Neural cell (in vitro differentiated cells): ENCODE results near the gene IL10RB. TPM values are rescaled to one million over a fixed set of nuclear protein-coding genes. Genes with fewer than 3 reads are reported as not detected.

Experiments used
- H2AFZ ChIP-seq: fragments of 200-600, 300-800 bp; sonication (generic), shearing (Covaris generic); 2 replicates; pipeline ENCODE4 v1.6.0; 2014; ENCODE audit warnings: low read depth, mild to moderate bottlenecking, antibody characterized with exemption, low read length, moderate library complexity
- H3F3A ChIP-seq: fragments of 200-600 bp; shearing (Covaris generic); 2 replicates; pipeline ENCODE4 v1.6.1; 2016; ENCODE audit warnings: mild to moderate bottlenecking, moderate library complexity, mixed read lengths, antibody characterized with exemption, low read length; ENCODE audit not compliant: insufficient read depth, poor library complexity, severe bottlenecking
- H3K27ac ChIP-seq: fragments of 200-600, 300-800 bp; sonication (generic), shearing (Covaris generic); 2 replicates; pipeline ENCODE4 v1.5.1; 2014; ENCODE audit warnings: mild to moderate bottlenecking, low read length, moderate library complexity
- H3K27me3 ChIP-seq: fragments of 300-800, 200-600 bp; sonication (generic), shearing (Covaris generic); 2 replicates; pipeline ENCODE4 v1.6.0; 2014; ENCODE audit warnings: mild to moderate bottlenecking, low read depth, low read length, moderate library complexity; ENCODE audit not compliant: insufficient read depth
- H3K36me3 ChIP-seq: fragments of 300-800, 200-600 bp; sonication (generic), shearing (Covaris generic); 2 replicates; pipeline ENCODE4 v1.5.1; 2014; ENCODE audit warnings: mild to moderate bottlenecking, antibody characterized with exemption, low read length, moderate library complexity; ENCODE audit not compliant: insufficient read depth
- H3K4me2 ChIP-seq: fragments of 300-800, 200-600 bp; sonication (generic), shearing (Covaris generic); 2 replicates; pipeline ENCODE4 v1.6.0; 2014; ENCODE audit warnings: mild to moderate bottlenecking, low read length
- H3K4me3 ChIP-seq: fragments of 300-800, 200-600 bp; sonication (generic), shearing (Covaris generic); 2 replicates; pipeline ENCODE4 v1.5.1; 2014; ENCODE audit warnings: mild to moderate bottlenecking, low read length, moderate library complexity
- H3K79me2 ChIP-seq: fragments of 200-600 bp; shearing (Covaris generic); replicated peaks from 2 replicates; pipeline ENCODE4 v1.6.0; 2014; ENCODE audit warnings: mild to moderate bottlenecking, low read length, moderate library complexity; ENCODE audit not compliant: insufficient read depth
- H3K9ac ChIP-seq: fragments of 300-800, 200-600 bp; sonication (generic), shearing (Covaris generic); 2 replicates; pipeline ENCODE4 v1.6.1; 2016; ENCODE audit warnings: mild to moderate bottlenecking, low read length, mixed read lengths
- H3K9me2 ChIP-seq: fragments of 200-600 bp; shearing (Covaris generic); 2 replicates; pipeline ENCODE4 v1.6.1; 2016; ENCODE audit warnings: mild to moderate bottlenecking, low read length, mixed read lengths; ENCODE audit not compliant: insufficient read depth
- H3K9me3 ChIP-seq: fragments of 200-600, 300-800 bp; sonication (generic), shearing (Covaris generic); 2 replicates; pipeline ENCODE4 v1.6.1; 2016; ENCODE audit warnings: mild to moderate bottlenecking, mixed run types, low read length, moderate library complexity, mixed read lengths
- H4K20me1 ChIP-seq: fragments of 200-600 bp; shearing (Covaris generic); 2 replicates; pipeline ENCODE4 v1.6.1; 2016; ENCODE audit warnings: mild to moderate bottlenecking, mixed run types; ENCODE audit not compliant: insufficient read depth
- EP300 ChIP-seq: fragments of 450-650 bp; conservative IDR thresholded peaks from 2 replicates; pipeline ENCODE4 v1.6.1; 2014; ENCODE audit warnings: antibody characterized with exemption, mild to moderate bottlenecking, moderate library complexity; ENCODE audit not compliant: poor library complexity, severe bottlenecking
- EZH2 ChIP-seq: fragments of 200-600, 300-800 bp; shearing (Covaris generic), sonication (generic); IDR thresholded peaks from 2 replicates; pipeline ENCODE4 v1.6.1; 2014; ENCODE audit warnings: antibody characterized with exemption, low read length, borderline replicate concordance, mild to moderate bottlenecking; ENCODE audit not compliant: insufficient read depth, poor library complexity, severe bottlenecking
- MXI1 ChIP-seq: fragments of 450-650 bp; conservative IDR thresholded peaks from 2 replicates; pipeline ENCODE4 v1.6.1; 2014; ENCODE audit warnings: antibody characterized with exemption, mild to moderate bottlenecking; ENCODE audit not compliant: poor library complexity, severe bottlenecking
- POLR2AphosphoS5 ChIP-seq: IDR thresholded peaks from 2 replicates; pipeline ENCODE4 v1.6.1; 2012
- RAD21 ChIP-seq: fragments of 450-650 bp; conservative IDR thresholded peaks from 2 replicates; pipeline ENCODE4 v1.6.1; 2014; ENCODE audit warnings: antibody characterized with exemption, mild to moderate bottlenecking, moderate library complexity
- REST ChIP-seq: IDR thresholded peaks from 2 replicates; pipeline ENCODE4 v1.6.1; 2012; ENCODE audit warnings: borderline replicate concordance
- SMC3 ChIP-seq: fragments of 450-650 bp; conservative IDR thresholded peaks from 2 replicates; pipeline ENCODE4 v1.6.1; 2014; ENCODE audit warnings: antibody characterized with exemption, mild to moderate bottlenecking, moderate library complexity; ENCODE audit not compliant: poor library complexity
- TAF1 ChIP-seq: IDR thresholded peaks from 2 replicates; pipeline ENCODE4 v1.6.1; 2012; ENCODE audit warnings: low read depth
- polyA plus RNA-seq: library from polyadenylated mRNA; depleted of rRNA; stranded (reverse); fragments of >200 nt; gene quantifications from 2 replicates; pipeline ENCODE4 v1.2.3, GENCODE V29; 2014
- TF ChIP-seq, protein P1 (sequence below): fragments of 450-650 bp; IDR thresholded peaks from 2 replicates; pipeline ENCODE4 v1.5.1; 2014; ENCODE audit warnings: antibody characterized with exemption, mild to moderate bottlenecking, moderate library complexity; ENCODE audit not compliant: poor library complexity, severe bottlenecking

IL10RB gene
- polyA plus RNA-seq, 1 donor from 2014 or later: 6.0 TPM

DNA sequence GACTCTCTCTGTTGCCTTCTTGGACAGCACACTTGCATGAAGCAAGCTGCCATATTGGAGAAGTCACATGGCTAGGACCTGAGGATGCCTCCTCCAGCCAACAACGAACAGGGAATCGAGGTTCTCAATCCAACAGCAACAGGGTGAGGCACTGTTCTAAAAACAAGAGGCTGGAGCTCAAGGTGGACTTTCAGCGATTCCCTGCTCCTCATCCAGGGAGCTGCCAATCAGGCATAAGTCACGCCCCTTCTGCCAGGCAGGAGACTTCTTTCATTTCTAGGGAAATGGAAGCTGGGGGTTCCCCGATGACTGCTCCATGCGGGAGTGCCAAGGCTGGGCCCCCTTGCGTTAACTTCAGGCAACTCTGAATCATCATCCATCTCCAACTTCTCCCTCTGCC, 35.9 kb downstream of the IL10RB start:
- no peak overlapping the region for H3K9ac ChIP-seq
- no peaks in the 10 kb centered on the region for H3K27me3 ChIP-seq
- TF ChIP-seq, protein P1, sequence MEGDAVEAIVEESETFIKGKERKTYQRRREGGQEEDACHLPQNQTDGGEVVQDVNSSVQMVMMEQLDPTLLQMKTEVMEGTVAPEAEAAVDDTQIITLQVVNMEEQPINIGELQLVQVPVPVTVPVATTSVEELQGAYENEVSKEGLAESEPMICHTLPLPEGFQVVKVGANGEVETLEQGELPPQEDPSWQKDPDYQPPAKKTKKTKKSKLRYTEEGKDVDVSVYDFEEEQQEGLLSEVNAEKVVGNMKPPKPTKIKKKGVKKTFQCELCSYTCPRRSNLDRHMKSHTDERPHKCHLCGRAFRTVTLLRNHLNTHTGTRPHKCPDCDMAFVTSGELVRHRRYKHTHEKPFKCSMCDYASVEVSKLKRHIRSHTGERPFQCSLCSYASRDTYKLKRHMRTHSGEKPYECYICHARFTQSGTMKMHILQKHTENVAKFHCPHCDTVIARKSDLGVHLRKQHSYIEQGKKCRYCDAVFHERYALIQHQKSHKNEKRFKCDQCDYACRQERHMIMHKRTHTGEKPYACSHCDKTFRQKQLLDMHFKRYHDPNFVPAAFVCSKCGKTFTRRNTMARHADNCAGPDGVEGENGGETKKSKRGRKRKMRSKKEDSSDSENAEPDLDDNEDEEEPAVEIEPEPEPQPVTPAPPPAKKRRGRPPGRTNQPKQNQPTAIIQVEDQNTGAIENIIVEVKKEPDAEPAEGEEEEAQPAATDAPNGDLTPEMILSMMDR: no peak
- TF ChIP-seq REST (no peak), TAF1 (no peak), MXI1 (no peak), POLR2AphosphoS5 (no peak), EP300 (no peak), SMC3 (no peak), RAD21 (no peak), EZH2 (no peak)
- H3K27ac ChIP-seq: no peak overlapping the region
- H3K9me2 ChIP-seq: no peaks in the 10 kb centered on the region
- H4K20me1 ChIP-seq: no peaks in the 10 kb centered on the region
- H3K9me3 ChIP-seq: no peaks in the 10 kb centered on the region
- no peak overlapping the region for H3K4me2 ChIP-seq
- H3F3A ChIP-seq: no peaks in the 10 kb centered on the region
- H3K36me3 ChIP-seq: no peaks in the 10 kb centered on the region
- H2AFZ ChIP-seq: no peak overlapping the region
- H3K79me2 ChIP-seq: no peaks in the 10 kb centered on the region
- H3K4me3 ChIP-seq: no peak overlapping the region

GRCh38 chr21:33302796-33303195, 36.6 kb downstream of the IL10RB start:
- no peaks in the 10 kb centered on the region for H3K9me3 ChIP-seq
- no peaks in the 10 kb centered on the region for H3K79me2 ChIP-seq
- TF ChIP-seq EZH2 (no peak), REST (no peak), SMC3 (no peak), RAD21 (no peak), EP300 (no peak), TAF1 (no peak), POLR2AphosphoS5 (no peak), MXI1 (no peak)
- TF ChIP-seq, protein P1: no peak
- H3K36me3 ChIP-seq: no peaks in the 10 kb centered on the region
- no peak overlapping the region for H3K4me2 ChIP-seq
- no peaks in the 10 kb centered on the region for H4K20me1 ChIP-seq
- H3K9me2 ChIP-seq: no peaks in the 10 kb centered on the region
- H3K4me3 ChIP-seq: no peak overlapping the region
- H3F3A ChIP-seq: no peaks in the 10 kb centered on the region
- no peak overlapping the region for H2AFZ ChIP-seq
- H3K9ac ChIP-seq: no peak overlapping the region
- no peak overlapping the region for H3K27ac ChIP-seq
- no peaks in the 10 kb centered on the region for H3K27me3 ChIP-seq
